Thyroid gland (tissue), 4 donors: ENCODE results near the gene TSPAN6.

ENCODE experiments used
- POLR2A ChIP-seq, 2 donors: fragments of 450-650 bp; IDR thresholded peaks; one replicate each; pipeline ENCODE4 v1.6.1; 2017; ENCODE audit warnings: antibody characterized with exemption in 2 of 2, mild to moderate bottlenecking in 2 of 2, moderate library complexity in 1 of 2
- TF ChIP-seq, protein P1 (sequence below), 6 experiments: fragments of 200-600 bp in 3 of 6; fragments of 450-650 bp in 3 of 6; sonication (generic) in 3 of 6; IDR thresholded peaks; one replicate each; pipeline ENCODE4 v1.5.1; 2016 to 2019; ENCODE audit warnings: antibody characterized with exemption in 6 of 6, mild to moderate bottlenecking in 2 of 6, inconsistent platforms in 1 of 6, moderate library complexity in 1 of 6

GRCh38 chrX:100647095-100647494, 10.5 kb upstream of the TSPAN6 start:
- TF ChIP-seq, protein P1, sequence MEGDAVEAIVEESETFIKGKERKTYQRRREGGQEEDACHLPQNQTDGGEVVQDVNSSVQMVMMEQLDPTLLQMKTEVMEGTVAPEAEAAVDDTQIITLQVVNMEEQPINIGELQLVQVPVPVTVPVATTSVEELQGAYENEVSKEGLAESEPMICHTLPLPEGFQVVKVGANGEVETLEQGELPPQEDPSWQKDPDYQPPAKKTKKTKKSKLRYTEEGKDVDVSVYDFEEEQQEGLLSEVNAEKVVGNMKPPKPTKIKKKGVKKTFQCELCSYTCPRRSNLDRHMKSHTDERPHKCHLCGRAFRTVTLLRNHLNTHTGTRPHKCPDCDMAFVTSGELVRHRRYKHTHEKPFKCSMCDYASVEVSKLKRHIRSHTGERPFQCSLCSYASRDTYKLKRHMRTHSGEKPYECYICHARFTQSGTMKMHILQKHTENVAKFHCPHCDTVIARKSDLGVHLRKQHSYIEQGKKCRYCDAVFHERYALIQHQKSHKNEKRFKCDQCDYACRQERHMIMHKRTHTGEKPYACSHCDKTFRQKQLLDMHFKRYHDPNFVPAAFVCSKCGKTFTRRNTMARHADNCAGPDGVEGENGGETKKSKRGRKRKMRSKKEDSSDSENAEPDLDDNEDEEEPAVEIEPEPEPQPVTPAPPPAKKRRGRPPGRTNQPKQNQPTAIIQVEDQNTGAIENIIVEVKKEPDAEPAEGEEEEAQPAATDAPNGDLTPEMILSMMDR (IDR thresholded peaks at IDR 0.05) = no peak
- no peak for TF ChIP-seq POLR2A (IDR thresholded peaks at IDR 0.05)
